Measurements from ENCODE around the gene RNFT2.

DNA sequence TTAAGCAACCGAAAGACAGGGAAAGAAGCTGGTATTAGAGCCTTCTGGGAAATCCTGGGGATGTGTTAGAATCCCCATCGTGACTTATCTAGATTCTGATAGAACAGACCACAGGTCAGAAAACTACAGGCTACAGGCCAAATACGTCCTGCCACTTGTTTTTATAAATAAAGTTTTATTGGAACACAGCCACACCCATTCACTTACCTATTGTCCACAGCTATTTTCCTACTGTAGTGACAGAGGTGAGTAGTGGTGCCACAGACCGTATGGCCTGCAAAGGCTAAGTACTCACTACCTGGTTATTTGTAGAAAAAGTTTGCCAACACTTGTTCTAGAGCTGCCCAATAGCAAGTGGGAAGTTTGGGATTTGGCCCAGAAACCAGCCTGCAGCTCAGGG, 89.3 kb downstream of the RNFT2 start:
- no peak for TF ChIP-seq CTCF (conservative IDR thresholded peaks at IDR 0.05 in 1 of 2, IDR thresholded peaks at IDR 0.05 in 1 of 2; ENCODE audit: extremely low read depth in 1 of 2, insufficient read depth in 1 of 2, low read depth in 1 of 2, low read length in 2 of 2)
- TF ChIP-seq EZH2 (IDR thresholded peaks at IDR 0.05; ENCODE audit: borderline replicate concordance, low read length): no peak
